Lung (tissue), 12 donors: ENCODE measurements around the gene PDE1C. TPM values are rescaled to one million over a fixed set of nuclear protein-coding genes. Genes with fewer than 3 reads are reported as not detected.

ENCODE experiments used
- ATAC-seq: fragments of 200-7000 bp; cut with Tn5 transposase; one replicate; pipeline ENCODE4 v1.9.1; 2020; ENCODE audit warnings: moderate number of reproducible peaks; ENCODE audit not compliant: insufficient read depth, low FRiP score
- DNase-seq, 3 donors: peaks; one replicate each; pipeline ENCODE4 v3.0.0-alpha.2; 2013 to 2017
- H3K27ac ChIP-seq, 2 donors: one replicate each; pipeline ENCODE4 v1.5.1; 2013; ENCODE audit warnings: mild to moderate bottlenecking in 2 of 2, moderate library complexity in 2 of 2, control low read depth in 1 of 2, inconsistent platforms in 1 of 2, low read depth in 1 of 2, low read length in 1 of 2
- H3K27me3 ChIP-seq, 3 donors: one replicate each; pipeline ENCODE4 v1.5.1; 2013; ENCODE audit warnings: low read length in 2 of 3; ENCODE audit not compliant: control insufficient read depth in 3 of 3, insufficient read depth in 3 of 3
- H3K36me3 ChIP-seq, 4 donors: one replicate each; pipeline ENCODE4 v1.5.1; 2013; ENCODE audit warnings: low read length in 4 of 4, mild to moderate bottlenecking in 1 of 4, moderate library complexity in 1 of 4; ENCODE audit not compliant: control insufficient read depth in 4 of 4, insufficient read depth in 4 of 4
- H3K4me1 ChIP-seq, 5 donors: one replicate each; pipeline ENCODE4 v1.5.1; 2013; ENCODE audit warnings: low read length in 5 of 5, mild to moderate bottlenecking in 2 of 5, moderate library complexity in 1 of 5; ENCODE audit not compliant: control insufficient read depth in 5 of 5, insufficient read depth in 5 of 5
- H3K4me3 ChIP-seq: one replicate; pipeline ENCODE4 v1.5.1; 2013; ENCODE audit warnings: mild to moderate bottlenecking, control low read depth, moderate library complexity
- H3K9ac ChIP-seq, 2 donors: one replicate each; pipeline ENCODE4 v1.5.1; 2013; ENCODE audit warnings: low read length in 2 of 2, control low read depth in 1 of 2; ENCODE audit not compliant: insufficient read depth in 1 of 2
- H3K9me3 ChIP-seq, 4 donors: one replicate each; pipeline ENCODE4 v1.5.1; 2013; ENCODE audit warnings: low read length in 3 of 4, mild to moderate bottlenecking in 1 of 4, moderate library complexity in 1 of 4; ENCODE audit not compliant: control insufficient read depth in 4 of 4, insufficient read depth in 3 of 4
- WGBS, 2 donors: extraction: QIAGEN DNeasy Blood & Tissue Kit; methylation state at CpG; one replicate each; pipeline ENCODE4 v1.1.7; 2013; 5-methylcytosine and 5-hydroxymethylcytosine counted together
- polyA plus RNA-seq, 2 donors: library from polyadenylated mRNA; stranded (reverse); fragments of 200-250 nt; gene quantifications; one replicate each; pipeline ENCODE4 v1.2.1, GENCODE V29; 2013
- total RNA-seq, 2 donors: library from RNA; depleted of rRNA in 1 of 2; stranded (reverse); fragments of >200 nt in 1 of 2; gene quantifications; one replicate each; pipeline ENCODE4 v1.2.1, GENCODE V29; 2014 to 2021
- TF ChIP-seq, protein P1 (sequence below): IDR thresholded peaks from 2 replicates; pipeline ENCODE4 v1.5.1; 2012; ENCODE audit warnings: mild to moderate bottlenecking; ENCODE audit errors: control extremely low read depth, extremely low read depth
- donor health status: control.
- donor health status: control.
- donor health status: Bipolar disorder and iron deficiency.
- donor health status: healthy.
- donor health status: DM: yes; HTN: yes; CAD: no.

The PDE1C gene
- total and polyA plus RNA-seq, 4 donors: 1.9 to 14.3 (median 6.1) TPM

GRCh38 chr7:31963569-31964175 lies 106.5 kb downstream of the PDE1C start:
- Histone ChIP-seq H3K4me3 (no peak overlapping the region), H3K27me3 (no peaks in the 10 kb centered on the region), H3K9ac (no peak overlapping the region), H3K27ac (peak overlapping the region in 1 of 2 donors; percentile 81), H3K4me1 (peaks cover 0 to 14% (median 0%) of the 10 kb centered on the region in 5 donors), H3K36me3 (no peaks in the 10 kb centered on the region), H3K9me3 (peaks cover 0 to 6% (median 0%) of the 10 kb centered on the region in 4 donors)
- TF ChIP-seq, protein P1, sequence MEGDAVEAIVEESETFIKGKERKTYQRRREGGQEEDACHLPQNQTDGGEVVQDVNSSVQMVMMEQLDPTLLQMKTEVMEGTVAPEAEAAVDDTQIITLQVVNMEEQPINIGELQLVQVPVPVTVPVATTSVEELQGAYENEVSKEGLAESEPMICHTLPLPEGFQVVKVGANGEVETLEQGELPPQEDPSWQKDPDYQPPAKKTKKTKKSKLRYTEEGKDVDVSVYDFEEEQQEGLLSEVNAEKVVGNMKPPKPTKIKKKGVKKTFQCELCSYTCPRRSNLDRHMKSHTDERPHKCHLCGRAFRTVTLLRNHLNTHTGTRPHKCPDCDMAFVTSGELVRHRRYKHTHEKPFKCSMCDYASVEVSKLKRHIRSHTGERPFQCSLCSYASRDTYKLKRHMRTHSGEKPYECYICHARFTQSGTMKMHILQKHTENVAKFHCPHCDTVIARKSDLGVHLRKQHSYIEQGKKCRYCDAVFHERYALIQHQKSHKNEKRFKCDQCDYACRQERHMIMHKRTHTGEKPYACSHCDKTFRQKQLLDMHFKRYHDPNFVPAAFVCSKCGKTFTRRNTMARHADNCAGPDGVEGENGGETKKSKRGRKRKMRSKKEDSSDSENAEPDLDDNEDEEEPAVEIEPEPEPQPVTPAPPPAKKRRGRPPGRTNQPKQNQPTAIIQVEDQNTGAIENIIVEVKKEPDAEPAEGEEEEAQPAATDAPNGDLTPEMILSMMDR: no peak
- DNase-seq (peak in 1 of 3 donors; percentile 10), ATAC-seq (no peak)
- 89 to 92% methylated on average over 8 of the region's 8 CpGs for WGBS, 2 donors

GRCh38 chr7:31962246-31962645 lies 108.0 kb downstream of the PDE1C start:
- Histone ChIP-seq H3K9ac (no peak overlapping the region), H3K4me3 (no peak overlapping the region), H3K27me3 (no peaks in the 10 kb centered on the region), H3K9me3 (peaks cover 0 to 6% (median 0%) of the 10 kb centered on the region in 4 donors), H3K27ac (peak overlapping the region in 1 of 2 donors; percentile 81), H3K4me1 (peaks cover 0 to 27% (median 0%) of the 10 kb centered on the region in 5 donors), H3K36me3 (no peaks in the 10 kb centered on the region)
- no peak for DNase-seq
- no peak for ATAC-seq
- TF ChIP-seq, protein P1: no peak

GRCh38 chr7:31958226-31958625 lies 112.0 kb downstream of the PDE1C start:
- ATAC-seq: no peak
- Histone ChIP-seq H3K4me3 (no peak overlapping the region), H3K4me1 (peaks cover 0 to 41% (median 0%) of the 10 kb centered on the region in 5 donors), H3K36me3 (no peaks in the 10 kb centered on the region), H3K27ac (peak overlapping the region in 1 of 2 donors; percentile 22), H3K9me3 (peaks cover 0 to 2% (median 0%) of the 10 kb centered on the region in 4 donors), H3K9ac (no peak overlapping the region), H3K27me3 (no peaks in the 10 kb centered on the region)
- no peak for DNase-seq
- WGBS, 2 donors: 81 to 90% methylated on average over 2 of the region's 2 CpGs
- TF ChIP-seq, protein P1: no peak

DNA sequence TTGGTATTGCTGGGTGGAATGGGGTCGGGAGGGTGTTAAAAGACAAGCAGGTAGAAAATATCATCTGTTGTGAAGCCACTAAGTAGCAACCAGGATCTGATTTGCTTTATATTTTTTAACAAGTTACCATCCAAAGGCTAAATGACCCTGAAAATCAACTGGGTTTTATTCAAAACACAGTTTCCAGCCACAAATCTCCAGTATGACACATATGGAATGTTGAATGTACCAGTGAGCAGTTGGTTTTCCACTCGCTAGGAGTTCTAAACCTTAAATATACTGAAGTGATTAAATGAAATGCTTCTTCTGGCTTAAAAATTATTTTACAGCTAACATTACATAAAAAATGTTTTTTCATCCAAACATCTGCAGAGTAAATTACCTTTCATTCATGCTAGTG lies 112.5 kb downstream of the PDE1C start:
- peaks cover 0 to 40% (median 0%) of the 10 kb centered on the region in 5 donors for H3K4me1 ChIP-seq
- H3K9ac ChIP-seq: no peak overlapping the region
- no peak for DNase-seq
- H3K4me3 ChIP-seq: no peak overlapping the region
- TF ChIP-seq, protein P1: no peak
- H3K27ac ChIP-seq: peak overlapping the region in 1 of 2 donors; percentile 22
- 89 to 93% methylated on average over 2 of the region's 2 CpGs for whole genome bisulfite sequencing, 2 donors
- no peak for ATAC-seq
- peaks cover 0 to 2% (median 0%) of the 10 kb centered on the region in 4 donors for H3K9me3 ChIP-seq
- no peaks in the 10 kb centered on the region for H3K36me3 ChIP-seq
- no peaks in the 10 kb centered on the region for H3K27me3 ChIP-seq
